ENCODE measurements around the gene STAG1.
"Not testable (repeated sequence)": the region's sequence is repeated elsewhere in the genome, so short reads cannot be mapped to it uniquely, and the experiment has no call there.

GRCh38 chr3:136549461-136549860, 202.7 kb downstream of the STAG1 start:
- TF ChIP-seq, protein P1, sequence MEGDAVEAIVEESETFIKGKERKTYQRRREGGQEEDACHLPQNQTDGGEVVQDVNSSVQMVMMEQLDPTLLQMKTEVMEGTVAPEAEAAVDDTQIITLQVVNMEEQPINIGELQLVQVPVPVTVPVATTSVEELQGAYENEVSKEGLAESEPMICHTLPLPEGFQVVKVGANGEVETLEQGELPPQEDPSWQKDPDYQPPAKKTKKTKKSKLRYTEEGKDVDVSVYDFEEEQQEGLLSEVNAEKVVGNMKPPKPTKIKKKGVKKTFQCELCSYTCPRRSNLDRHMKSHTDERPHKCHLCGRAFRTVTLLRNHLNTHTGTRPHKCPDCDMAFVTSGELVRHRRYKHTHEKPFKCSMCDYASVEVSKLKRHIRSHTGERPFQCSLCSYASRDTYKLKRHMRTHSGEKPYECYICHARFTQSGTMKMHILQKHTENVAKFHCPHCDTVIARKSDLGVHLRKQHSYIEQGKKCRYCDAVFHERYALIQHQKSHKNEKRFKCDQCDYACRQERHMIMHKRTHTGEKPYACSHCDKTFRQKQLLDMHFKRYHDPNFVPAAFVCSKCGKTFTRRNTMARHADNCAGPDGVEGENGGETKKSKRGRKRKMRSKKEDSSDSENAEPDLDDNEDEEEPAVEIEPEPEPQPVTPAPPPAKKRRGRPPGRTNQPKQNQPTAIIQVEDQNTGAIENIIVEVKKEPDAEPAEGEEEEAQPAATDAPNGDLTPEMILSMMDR (conservative IDR thresholded peaks at IDR 0.05 in 1 of 2, IDR thresholded peaks at IDR 0.05 in 1 of 2; ENCODE audit: extremely low read depth in 1 of 2, insufficient read depth in 1 of 2, low read depth in 1 of 2, low read length in 2 of 2), result not testable (repeated sequence)
- not testable (repeated sequence) for TF ChIP-seq EZH2 (IDR thresholded peaks at IDR 0.05; ENCODE audit: borderline replicate concordance, low read length)

All from mammary epithelial cell (primary cell).